Transverse colon (tissue), 4 donors: ENCODE measurements around the gene RIC1.
"Not testable (repeated sequence)": the region's sequence is repeated elsewhere in the genome, so short reads cannot be mapped to it uniquely, and the experiment has no call there.

ENCODE experiments used
- CTCF ChIP-seq, 5 experiments: fragments of 200-600 bp in 3 of 5; fragments of 450-650 bp in 2 of 5; sonication (generic) in 3 of 5; IDR thresholded peaks; 1 replicate in 2 of 5; 2 replicates in 3 of 5; pipeline ENCODE4 v1.5.1; 2016 to 2017; ENCODE audit warnings: antibody characterized with exemption in 5 of 5, inconsistent platforms in 3 of 5, mild to moderate bottlenecking in 2 of 5, moderate library complexity in 1 of 5
- EP300 ChIP-seq: sonication (generic); formaldehyde crosslinking; IDR thresholded peaks from one replicate; pipeline ENCODE4 v1.6.1; 2017; ENCODE audit warnings: antibody characterized with exemption, low read depth
- POLR2A ChIP-seq: fragments of 450-650 bp; IDR thresholded peaks from one replicate; pipeline ENCODE4 v1.6.1; 2016; ENCODE audit warnings: antibody characterized with exemption, mild to moderate bottlenecking, moderate library complexity
- POLR2AphosphoS5 ChIP-seq, 3 donors: sonication (generic); formaldehyde crosslinking; IDR thresholded peaks; one replicate each; pipeline ENCODE4 v1.6.1; 2016; ENCODE audit warnings: antibody characterized with exemption in 3 of 3

GRCh38 chr9:5783420-5783819 lies 154.5 kb downstream of the RIC1 start:
- not testable (repeated sequence) for TF ChIP-seq CTCF (IDR thresholded peaks at IDR 0.05); POLR2A; POLR2AphosphoS5 (IDR thresholded peaks at IDR 0.05); EP300
